AML-193 (cell line): ENCODE measurements around the gene GART.

ENCODE experiments used
- DNase-seq, 2 experiments: peaks; one replicate each; lab custom pipeline; 2025; lab: John Stamatoyannopoulos, UW

GART gene

GRCh38 chr21:33552999-33553598, 11.2 kb upstream of the GART start:
- DNase-seq = no peak

- no peak for DNase-seq
Measured at GRCh38 chr21:33552093-33552998, 10.4 kb upstream of the GART start.

- DNase-seq = no peak
Measured at GRCh38 chr21:33551664-33552063, 9.7 kb upstream of the GART start.

- DNase-seq = no peak
Measured at GRCh38 chr21:33550772-33551660, 9.1 kb upstream of the GART start.

- no peak for DNase-seq
Measured at GRCh38 chr21:33549848-33550771, 8.2 kb upstream of the GART start.

- DNase-seq = peak; percentile 40 to 53
Measured at GRCh38 chr21:33546086-33546485, 4.2 kb upstream of the GART start.

GRCh38 chr21:33544451-33545195, 2.7 kb upstream of the GART start:
- DNase-seq = no peak

GRCh38 chr21:33543505-33544129, 1.7 kb upstream of the GART start:
- DNase-seq = peak in 1 of 2 experiments; percentile 39

- DNase-seq = peak; percentile 93 to 98
Measured at GRCh38 chr21:33542640-33543504, 955 bp upstream of the GART start, which contains the start of gene SON. SON (plus strand) TSS chr21:33543038; CDS start chr21:33543093, 55 bp downstream.

- DNase-seq = no peak
Measured at GRCh38 chr21:33541105-33541711, 709 bp downstream of the GART start.

GRCh38 chr21:33540711-33541104, 1.2 kb downstream of the GART start:
- DNase-seq = no peak

- DNase-seq = no peak
Measured at GRCh38 chr21:33539616-33540015, 2.3 kb downstream of the GART start.

- no peak for DNase-seq
Measured at GRCh38 chr21:33537212-33537611, 4.7 kb downstream of the GART start.

GRCh38 chr21:33531007-33531406, 10.9 kb downstream of the GART start:
- no peak for DNase-seq

GRCh38 chr21:33522953-33523349, 19.0 kb downstream of the GART start:
- DNase-seq = no peak

GRCh38 chr21:33522297-33522952, 19.5 kb downstream of the GART start:
- no peak for DNase-seq

- no peak for DNase-seq
Measured at GRCh38 chr21:33518899-33519298, 23.0 kb downstream of the GART start.

- DNase-seq = no peak
Measured at GRCh38 chr21:33514229-33514628, 27.7 kb downstream of the GART start.
